Activated gamma-delta T cell treated with anti-CD3 and anti-CD28 coated beads, Interleukin-2, amount 50 U/mL, for 16 hours (primary cell): Measurements from ENCODE around the gene RSL24D1.
"Not testable (repeated sequence)": the region's sequence is repeated elsewhere in the genome, so short reads cannot be mapped to it uniquely, and the experiment has no call there.

Experiments used
- DNase-seq: peaks from one replicate; pipeline ENCODE4 v3.0.0-alpha.2; 2020; ENCODE audit warnings: low read depth

RSL24D1 gene

DNA sequence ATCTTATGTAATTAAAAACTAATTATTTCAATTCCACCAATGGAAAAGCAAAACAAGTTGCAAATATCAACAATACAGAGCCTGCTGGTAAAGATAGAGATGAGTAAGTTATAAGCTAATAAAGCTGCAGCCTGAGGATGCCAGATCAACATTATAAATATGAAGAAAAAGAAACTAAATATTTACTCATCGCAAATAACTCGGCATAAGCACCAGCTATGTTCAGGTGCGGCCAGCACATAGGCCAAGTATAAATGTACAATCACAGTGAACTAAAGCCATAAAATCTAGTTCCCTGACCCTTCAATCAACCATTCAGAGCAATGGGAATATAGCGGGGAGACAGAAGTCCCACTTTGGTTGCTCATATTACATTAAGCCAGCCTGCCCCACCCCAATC is 7.7 kb upstream of the RSL24D1 start:
- DNase-seq = no peak

GRCh38 chr15:55202206-55202605 is 5.5 kb upstream of the RSL24D1 start:
- no peak for DNase-seq

DNA sequence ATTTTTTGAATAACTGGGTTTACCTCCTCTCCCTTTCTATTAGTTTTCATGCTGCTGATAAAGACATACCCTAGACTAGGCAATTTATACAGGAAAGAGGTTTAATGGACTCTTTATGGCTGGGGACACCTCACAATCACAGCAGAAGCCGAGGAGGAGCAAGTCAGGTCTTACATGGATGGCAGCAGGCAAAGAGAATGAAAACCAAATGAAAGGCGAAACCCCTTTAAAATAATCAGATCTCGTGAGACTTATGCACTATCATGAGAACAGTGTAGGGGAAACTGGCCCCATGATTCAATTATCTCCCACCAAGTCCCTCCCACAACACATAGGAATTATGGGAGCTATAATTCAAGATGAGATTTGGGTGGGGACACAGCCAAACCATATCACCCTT is 2.0 kb upstream of the RSL24D1 start:
- DNase-seq = no peak

GRCh38 chr15:55197719-55198118 is 978 bp upstream of the RSL24D1 start:
- DNase-seq = no peak

- no peak for DNase-seq
Observed at GRCh38 chr15:55197362-55197705, 593 bp upstream of the RSL24D1 start.

DNA sequence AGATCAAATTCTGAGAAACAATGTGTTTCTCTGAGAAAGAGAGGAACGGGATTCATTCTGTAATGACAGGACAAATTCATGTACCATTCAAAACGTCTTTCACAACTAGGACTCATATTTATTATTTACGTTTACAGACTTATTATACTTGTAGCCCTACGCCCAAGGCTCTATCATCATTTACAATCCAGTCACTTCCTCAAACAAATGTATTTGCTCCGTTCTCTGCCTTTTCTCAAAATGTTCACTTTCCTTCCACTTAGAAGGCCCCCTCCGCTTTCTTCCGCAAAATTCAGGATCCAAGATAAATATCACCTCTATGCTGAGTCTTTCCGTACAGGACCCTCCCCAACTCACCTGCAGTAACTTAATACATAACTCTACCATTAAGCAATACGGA is 745 bp downstream of the RSL24D1 start:
- no peak for DNase-seq

- DNase-seq = no peak
Observed at GRCh38 chr15:55194256-55194655, 2.5 kb downstream of the RSL24D1 start.

- no peak for DNase-seq
Observed at GRCh38 chr15:55186331-55186730, 10.4 kb downstream of the RSL24D1 start.

GRCh38 chr15:55183679-55184078 is 13.1 kb downstream of the RSL24D1 start:
- no peak for DNase-seq

GRCh38 chr15:55179141-55179540 is 17.6 kb downstream of the RSL24D1 start:
- no peak for DNase-seq

- DNase-seq = no peak
Observed at GRCh38 chr15:55170361-55170760, 26.4 kb downstream of the RSL24D1 start.

DNA sequence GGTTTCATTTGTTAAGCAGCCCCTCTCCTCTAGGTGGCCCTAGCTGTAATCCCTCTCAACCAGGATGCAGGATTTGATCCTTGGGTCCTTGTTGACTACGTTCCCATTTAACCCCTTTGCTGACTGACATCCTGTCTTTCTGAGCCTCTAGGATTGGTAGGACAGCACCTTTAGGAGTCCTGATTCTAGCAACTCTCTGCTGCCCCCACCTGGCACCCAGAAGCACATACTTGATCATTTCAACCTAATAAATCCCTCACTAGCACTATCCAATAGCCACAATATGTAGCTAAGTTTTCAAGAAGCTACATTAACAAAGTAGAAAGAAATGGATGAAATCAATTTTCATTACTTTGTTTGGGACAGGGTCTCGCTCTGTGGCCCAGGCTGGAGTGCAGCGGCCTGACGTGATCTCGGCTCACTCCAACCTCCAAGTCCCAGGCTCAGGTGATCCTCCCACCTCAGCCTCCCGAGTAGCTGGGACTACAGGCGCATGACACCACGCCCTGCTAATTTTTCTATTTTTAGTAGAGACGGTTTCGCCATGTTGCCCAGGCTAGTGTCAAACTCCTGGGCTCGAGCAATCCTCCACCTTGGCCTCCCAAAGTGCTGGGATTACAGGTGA is 28.3 kb downstream of the RSL24D1 start:
- no peak for DNase-seq

DNA sequence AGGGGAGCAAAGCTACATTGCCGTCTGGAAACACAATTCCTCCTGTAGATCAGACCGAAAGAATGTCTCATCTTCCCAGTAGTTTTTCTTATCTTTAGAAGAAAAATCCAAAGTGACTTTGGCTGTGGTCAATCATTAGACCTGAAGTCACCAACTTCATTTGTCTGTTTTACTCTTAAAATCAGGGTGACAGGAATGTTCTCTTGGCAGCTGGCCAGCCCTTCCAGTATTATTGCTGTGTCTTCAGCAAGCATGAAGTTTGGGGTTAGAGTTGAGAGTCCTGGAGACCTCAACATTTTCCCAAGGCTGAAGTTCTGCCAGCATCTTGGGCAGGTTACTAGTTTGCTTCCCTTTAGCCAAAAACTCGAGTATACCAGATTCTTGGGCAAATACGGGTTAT is 32.5 kb downstream of the RSL24D1 start:
- no peak for DNase-seq

GRCh38 chr15:55151631-55152030 is 45.1 kb downstream of the RSL24D1 start:
- no peak for DNase-seq

DNA sequence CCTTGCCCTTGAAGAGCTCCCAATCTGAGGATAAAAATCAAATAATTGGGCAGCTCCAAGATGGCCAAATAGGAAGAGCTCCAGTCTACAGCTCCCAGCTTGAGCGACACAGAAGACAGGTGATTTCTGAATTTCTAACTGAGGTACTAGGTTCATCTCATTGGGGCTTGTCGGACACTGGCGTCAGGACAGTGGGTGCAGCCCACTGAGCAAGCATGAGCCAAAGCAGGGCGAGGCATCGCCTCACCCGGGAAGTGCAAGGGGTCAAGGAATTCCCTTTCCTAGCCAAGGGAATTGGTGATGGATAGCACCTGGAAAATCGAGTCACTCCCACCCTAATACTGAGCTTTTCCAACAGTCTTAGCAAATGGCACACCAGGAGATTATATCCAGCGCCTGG is 53.6 kb downstream of the RSL24D1 start:
- DNase-seq = not testable (repeated sequence)

GRCh38 chr15:55133972-55134371 is 62.8 kb downstream of the RSL24D1 start:
- DNase-seq = no peak

- no peak for DNase-seq
Observed at GRCh38 chr15:55132672-55133071, 64.1 kb downstream of the RSL24D1 start.
